Epithelial cell of proximal tubule (primary cell): ENCODE measurements around the gene VPS39. TPM values are rescaled to one million over a fixed set of nuclear protein-coding genes. Genes with fewer than 3 reads are reported as not detected.

ENCODE experiments used
- DNase-seq: peaks from one replicate; pipeline ENCODE4 v3.0.0-alpha.2; 2011; ENCODE audit warnings: low read depth
- H3K4me3 ChIP-seq: 2 replicates; pipeline ENCODE4 v1.5.1; 2011; ENCODE audit warnings: low read depth, mild to moderate bottlenecking, low read length
- CTCF ChIP-seq: conservative IDR thresholded peaks from 2 replicates; pipeline ENCODE4 v1.5.1; 2012; ENCODE audit warnings: low read depth, mild to moderate bottlenecking, low read length
- total RNA-seq: library from RNA; depleted of rRNA; stranded (reverse); fragments of >200 nt; gene quantifications from 2 replicates; pipeline ENCODE4 v1.2.3, GENCODE V29; 2015

Gene VPS39
- total RNA-seq, 1 donor from 2014 or later, result 29.1 TPM

GRCh38 chr15:42131826-42132806, 76.0 kb downstream of the VPS39 start:
- H3K4me3 ChIP-seq, result no peak overlapping the region
- no peak for DNase-seq
- no peak for TF ChIP-seq CTCF

DNA sequence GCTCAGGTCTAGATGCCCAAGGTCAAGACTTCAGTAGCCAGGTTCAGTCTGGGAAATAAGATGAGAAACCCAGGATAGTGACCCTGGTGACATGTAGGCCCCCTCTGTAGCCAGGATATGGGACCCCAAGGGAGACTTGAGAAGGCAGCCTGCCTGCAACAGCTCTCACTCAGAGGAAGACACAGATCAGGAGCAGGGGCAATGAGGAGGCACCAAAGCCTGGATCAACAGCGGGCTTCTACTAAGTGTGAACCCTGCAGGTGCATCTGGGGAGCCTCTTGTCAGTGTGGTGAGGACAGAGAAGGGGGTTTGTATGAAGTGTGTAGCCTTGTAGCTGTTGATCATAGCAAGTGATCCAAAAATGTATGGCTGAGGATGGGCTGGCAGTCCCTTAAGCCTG, 77.1 kb downstream of the VPS39 start:
- no peak overlapping the region for H3K4me3 ChIP-seq
- no peak for DNase-seq
- TF ChIP-seq CTCF, result no peak

DNA sequence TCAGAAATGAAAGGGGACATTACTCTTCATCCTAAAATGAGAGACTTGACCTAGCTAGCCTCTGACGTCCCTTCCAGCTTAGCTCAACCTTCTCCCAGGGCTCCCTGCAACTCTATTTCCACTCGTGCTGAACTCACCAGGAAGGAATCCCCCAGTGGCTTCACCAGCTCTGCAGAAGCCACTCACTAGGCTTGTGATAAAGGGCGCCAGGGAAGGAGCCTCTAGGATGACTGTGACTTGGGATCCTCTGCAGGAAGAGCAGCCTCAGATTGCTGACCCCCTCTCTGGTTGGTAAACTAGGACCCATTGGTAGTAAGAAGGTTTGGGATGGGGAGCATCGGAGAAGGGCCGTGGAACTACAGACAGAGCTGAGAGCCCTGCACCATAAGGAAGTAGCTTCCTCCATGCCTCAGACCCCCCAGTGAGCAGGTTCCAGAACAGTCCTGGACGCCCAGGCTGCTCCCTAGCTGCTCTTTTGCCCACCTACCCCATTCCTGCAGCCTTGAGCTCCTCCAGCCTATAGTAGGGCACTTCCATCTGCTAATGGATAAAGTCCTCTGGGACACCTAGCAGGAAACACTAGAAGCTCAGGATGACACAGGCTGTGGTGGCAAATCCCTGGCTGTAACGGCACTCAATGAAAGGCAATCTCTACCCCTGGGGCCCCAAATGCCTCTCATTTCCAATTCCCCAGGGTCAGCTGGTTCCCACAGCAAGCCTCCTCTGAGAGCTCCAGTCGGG, 77.7 kb downstream of the VPS39 start:
- no peak for TF ChIP-seq CTCF
- DNase-seq, result no peak
- no peak overlapping the region for H3K4me3 ChIP-seq

DNA sequence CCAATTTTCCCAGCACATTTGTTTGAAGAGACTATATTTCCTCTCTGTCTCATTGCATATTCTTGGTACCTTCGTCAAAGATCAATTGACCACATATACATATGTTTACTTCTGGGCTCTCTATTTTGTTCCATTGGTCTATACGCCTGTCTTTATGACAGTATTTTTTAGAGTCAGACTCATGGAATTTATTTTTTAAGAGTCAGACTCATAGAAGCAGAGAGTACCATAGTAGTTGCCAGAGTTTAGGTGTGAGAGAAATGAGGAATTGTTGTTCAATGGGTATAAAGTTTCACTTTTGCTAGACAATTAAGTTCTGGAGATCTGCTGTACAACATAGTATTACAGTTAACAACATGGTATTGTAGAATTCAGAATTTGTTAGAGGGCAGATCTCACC, 78.7 kb downstream of the VPS39 start:
- no peak for DNase-seq

DNA sequence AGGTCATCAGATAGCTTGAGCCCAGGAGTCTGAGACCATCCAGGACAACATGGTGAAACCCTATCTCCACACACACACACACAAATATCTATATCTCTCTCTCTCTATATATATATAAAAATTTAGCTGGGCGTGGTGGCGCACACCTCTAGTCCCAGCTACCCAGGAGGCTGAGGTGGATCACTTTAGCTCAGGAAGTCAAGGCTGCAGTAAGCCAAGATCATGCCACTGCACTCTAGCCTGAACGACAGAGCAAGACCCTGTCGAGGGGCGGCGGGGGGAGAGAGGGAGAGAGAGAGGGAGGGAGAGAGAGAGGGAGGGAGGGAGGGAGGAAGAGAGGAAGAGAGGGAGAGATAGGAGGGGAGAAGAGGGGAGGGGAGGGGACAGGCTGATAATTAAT, 79.6 kb downstream of the VPS39 start:
- no peak overlapping the region for H3K4me3 ChIP-seq
- no peak for TF ChIP-seq CTCF
- DNase-seq, result no peak

More for the DNA sequence above, 78.7 kb downstream of the VPS39 start:
- TF ChIP-seq CTCF, result no peak
- no peak overlapping the region for H3K4me3 ChIP-seq

- H3K4me3 ChIP-seq, result no peak overlapping the region
- DNase-seq, result no peak
- no peak for TF ChIP-seq CTCF
Measured at GRCh38 chr15:42123546-42123945, 84.6 kb downstream of the VPS39 start.
